Neuron (in vitro differentiated cells): ENCODE measurements around the gene TRIM66.
A peak's percentile ranks its signal among the peaks of the same experiment; 100 is the strongest.

Experiments
- H2AFZ ChIP-seq: one replicate; pipeline ENCODE4 v1.6.1; 2013; ENCODE audit warnings: low read depth, mild to moderate bottlenecking, inconsistent platforms, low read length, moderate library complexity
- H3K27me3 ChIP-seq: one replicate; pipeline ENCODE4 v1.6.1; 2013; ENCODE audit warnings: low read length; ENCODE audit not compliant: insufficient read depth
- H3K36me3 ChIP-seq: one replicate; pipeline ENCODE4 v1.6.1; 2013; ENCODE audit warnings: low read length; ENCODE audit not compliant: insufficient read depth
- H3K4me1 ChIP-seq: one replicate; pipeline ENCODE4 v1.6.1; 2013; ENCODE audit warnings: low read length; ENCODE audit not compliant: insufficient read depth
- H3K4me3 ChIP-seq: 2 replicates; pipeline ENCODE4 v1.5.1; 2013; ENCODE audit warnings: mild to moderate bottlenecking, low read length, moderate library complexity
- H3K9me3 ChIP-seq: one replicate; pipeline ENCODE4 v1.6.1; 2013; ENCODE audit warnings: low read length

Gene TRIM66

GRCh38 chr11:8693555-8693954 lies 11.1 kb upstream of the TRIM66 start:
- Histone ChIP-seq H3K4me3 (no peak overlapping the region), H3K27me3 (no peaks in the 10 kb centered on the region), H2AFZ (no peak overlapping the region), H3K36me3 (peaks cover 64% of the 10 kb centered on the region), H3K9me3 (no peaks in the 10 kb centered on the region), H3K4me1 (peaks cover 10% of the 10 kb centered on the region)

GRCh38 chr11:8693010-8693551 lies 10.6 kb upstream of the TRIM66 start:
- Histone ChIP-seq H3K36me3 (peaks cover 60% of the 10 kb centered on the region), H3K9me3 (no peaks in the 10 kb centered on the region), H3K4me1 (peaks cover 13% of the 10 kb centered on the region), H2AFZ (no peak overlapping the region), H3K27me3 (no peaks in the 10 kb centered on the region), H3K4me3 (no peak overlapping the region)

GRCh38 chr11:8692417-8692816 lies 10.0 kb upstream of the TRIM66 start:
- Histone ChIP-seq H3K36me3 (peaks cover 54% of the 10 kb centered on the region), H3K4me1 (peaks cover 17% of the 10 kb centered on the region), H3K9me3 (no peaks in the 10 kb centered on the region), H2AFZ (no peak overlapping the region), H3K4me3 (no peak overlapping the region), H3K27me3 (no peaks in the 10 kb centered on the region)

GRCh38 chr11:8691601-8692000 lies 9.1 kb upstream of the TRIM66 start:
- H3K36me3 ChIP-seq, result peaks cover 54% of the 10 kb centered on the region
- H2AFZ ChIP-seq, result no peak overlapping the region
- peaks cover 20% of the 10 kb centered on the region for H3K4me1 ChIP-seq

GRCh38 chr11:8690374-8691342 lies 8.2 kb upstream of the TRIM66 start:
- H3K36me3 ChIP-seq, result peaks cover 54% of the 10 kb centered on the region
- H2AFZ ChIP-seq, result no peak overlapping the region
- no peaks in the 10 kb centered on the region for H3K9me3 ChIP-seq
- H3K4me1 ChIP-seq, result peaks cover 20% of the 10 kb centered on the region
- H3K4me3 ChIP-seq, result no peak overlapping the region
- no peaks in the 10 kb centered on the region for H3K27me3 ChIP-seq

More at GRCh38 chr11:8691601-8692000, 9.1 kb upstream of the TRIM66 start:
- no peaks in the 10 kb centered on the region for H3K9me3 ChIP-seq
- no peaks in the 10 kb centered on the region for H3K27me3 ChIP-seq
- H3K4me3 ChIP-seq, result no peak overlapping the region

DNA sequence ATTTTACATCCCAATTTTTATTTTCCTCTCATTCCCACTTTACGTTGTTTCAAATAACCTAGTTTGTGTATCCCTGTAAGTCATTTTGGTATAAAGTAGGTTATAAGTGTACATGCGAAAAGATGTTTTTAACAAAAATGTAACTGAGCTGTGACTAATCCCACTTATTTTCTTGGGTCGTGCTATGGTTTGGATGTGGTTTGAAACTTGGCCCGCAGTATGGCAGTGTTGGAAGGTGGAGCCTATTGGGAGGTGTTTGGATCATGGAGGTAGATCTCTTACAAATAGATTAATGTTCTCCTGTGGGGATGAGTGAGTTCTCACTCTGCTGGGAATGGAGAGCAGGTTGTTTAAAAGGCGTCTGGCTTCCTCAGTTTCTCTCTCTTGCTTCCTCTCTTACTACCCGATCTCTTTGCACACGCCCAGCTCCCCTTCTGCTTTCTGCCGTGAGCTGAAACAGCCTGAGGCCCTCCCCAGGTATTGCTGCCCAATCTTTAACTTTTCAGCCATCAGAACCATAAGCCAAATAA lies 7.3 kb upstream of the TRIM66 start:
- H3K9me3 ChIP-seq, result no peaks in the 10 kb centered on the region
- H3K4me1 ChIP-seq, result peaks cover 20% of the 10 kb centered on the region
- no peaks in the 10 kb centered on the region for H3K27me3 ChIP-seq
- H2AFZ ChIP-seq, result no peak overlapping the region
- H3K4me3 ChIP-seq, result peak overlapping the region; percentile 53
- H3K36me3 ChIP-seq, result peaks cover 55% of the 10 kb centered on the region

DNA sequence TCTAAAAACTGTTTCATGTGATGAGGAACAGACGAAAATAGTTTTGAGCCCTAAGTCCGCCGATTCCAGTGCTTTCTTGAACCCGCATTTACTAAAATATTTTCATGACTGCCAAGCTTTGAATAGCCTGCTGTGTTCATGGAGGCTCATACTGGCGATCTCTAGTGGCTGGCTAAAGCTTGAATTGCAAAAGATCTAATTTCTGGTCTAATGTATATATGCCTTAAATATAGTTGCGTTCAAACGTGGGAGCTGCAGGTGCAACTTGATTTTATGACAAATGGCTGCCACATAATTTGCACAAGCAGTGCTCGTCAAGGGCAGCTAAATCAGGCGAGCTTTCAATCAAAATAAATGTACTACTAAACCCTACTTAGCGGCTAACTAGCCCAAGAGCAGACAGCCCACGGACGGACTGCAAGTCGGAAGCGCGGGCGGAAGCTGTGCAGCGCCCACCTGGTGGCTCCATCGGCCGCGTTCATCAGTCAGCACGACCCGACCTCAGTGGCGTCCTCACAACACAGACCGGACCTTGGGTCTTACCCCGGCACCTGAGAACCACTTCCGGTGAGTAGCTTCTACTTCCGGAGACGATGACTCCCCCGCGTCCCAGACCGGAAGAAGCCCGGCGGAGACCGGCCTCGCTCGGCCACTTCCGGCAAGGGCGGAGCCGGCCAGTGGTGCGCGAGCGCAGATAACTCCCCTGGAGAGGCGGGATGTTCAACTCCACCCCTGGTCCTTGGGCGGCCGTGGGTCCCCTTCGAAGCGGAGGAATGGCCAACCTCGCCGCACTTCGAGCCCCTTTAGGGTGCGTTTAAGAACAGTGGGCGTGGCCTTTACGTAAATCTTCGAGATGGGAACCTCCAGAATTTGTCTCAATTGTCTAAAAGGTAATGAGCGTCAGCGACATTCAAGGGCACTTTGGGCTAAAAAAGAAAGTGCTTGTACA lies 6.2 kb upstream of the TRIM66 start:
- peaks cover 55% of the 10 kb centered on the region for H3K36me3 ChIP-seq

GRCh38 chr11:8686325-8686724 lies 3.9 kb upstream of the TRIM66 start:
- no peaks in the 10 kb centered on the region for H3K9me3 ChIP-seq
- no peak overlapping the region for H2AFZ ChIP-seq
- H3K36me3 ChIP-seq, result peaks cover 40% of the 10 kb centered on the region
- no peaks in the 10 kb centered on the region for H3K27me3 ChIP-seq
- no peak overlapping the region for H3K4me3 ChIP-seq
- H3K4me1 ChIP-seq, result peaks cover 39% of the 10 kb centered on the region

More for the DNA sequence above, 6.2 kb upstream of the TRIM66 start:
- peaks cover 27% of the 10 kb centered on the region for H3K4me1 ChIP-seq
- H2AFZ ChIP-seq, result no peak overlapping the region
- no peaks in the 10 kb centered on the region for H3K27me3 ChIP-seq
- H3K4me3 ChIP-seq, result peak overlapping the region; percentile 53
- no peaks in the 10 kb centered on the region for H3K9me3 ChIP-seq

DNA sequence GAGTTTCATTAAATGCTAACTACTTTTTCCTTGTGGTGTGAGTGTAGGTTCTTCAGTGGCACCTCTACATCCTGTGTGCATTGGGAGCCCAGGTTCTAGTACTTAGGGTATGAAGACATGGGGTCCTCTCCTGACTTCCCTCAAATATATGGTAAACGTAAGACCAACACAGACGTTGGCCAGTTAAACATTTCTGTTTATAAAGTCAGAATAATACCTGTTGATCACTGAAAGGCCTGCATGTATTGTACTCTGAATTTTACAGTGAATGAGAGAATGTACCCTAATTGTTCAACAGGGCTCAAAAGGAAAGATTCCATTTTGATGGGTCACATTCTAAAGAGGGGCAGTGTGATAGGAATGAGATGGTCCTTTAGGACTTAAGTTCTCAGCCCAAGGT lies 3.4 kb upstream of the TRIM66 start:
- no peaks in the 10 kb centered on the region for H3K27me3 ChIP-seq
- peaks cover 39% of the 10 kb centered on the region for H3K4me1 ChIP-seq
- no peak overlapping the region for H3K4me3 ChIP-seq
- no peak overlapping the region for H2AFZ ChIP-seq
- H3K9me3 ChIP-seq, result no peaks in the 10 kb centered on the region
- peaks cover 38% of the 10 kb centered on the region for H3K36me3 ChIP-seq

DNA sequence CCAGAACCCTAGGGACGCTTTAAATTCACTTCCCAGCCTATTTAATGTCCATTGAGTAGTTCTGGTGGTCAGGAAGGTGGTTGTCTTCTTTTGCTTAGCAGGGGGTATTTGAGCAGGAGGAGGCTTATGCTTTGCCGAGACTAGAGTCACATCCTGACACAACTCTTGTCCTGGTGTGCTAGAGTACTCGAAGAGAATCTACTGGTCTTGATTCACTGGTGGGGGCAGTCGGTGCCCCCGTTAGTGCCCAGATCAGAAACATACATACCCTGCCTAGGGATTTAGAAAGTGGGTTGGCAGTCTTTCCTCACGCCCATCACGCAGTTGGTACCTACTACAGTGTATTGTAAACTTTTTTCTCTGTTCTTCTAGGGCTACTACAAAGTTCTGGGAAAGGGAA lies 2.8 kb upstream of the TRIM66 start:
- H3K9me3 ChIP-seq, result no peaks in the 10 kb centered on the region
- H3K36me3 ChIP-seq, result peaks cover 35% of the 10 kb centered on the region
- no peak overlapping the region for H2AFZ ChIP-seq
- no peak overlapping the region for H3K4me3 ChIP-seq
- H3K4me1 ChIP-seq, result peaks cover 39% of the 10 kb centered on the region
- no peaks in the 10 kb centered on the region for H3K27me3 ChIP-seq

DNA sequence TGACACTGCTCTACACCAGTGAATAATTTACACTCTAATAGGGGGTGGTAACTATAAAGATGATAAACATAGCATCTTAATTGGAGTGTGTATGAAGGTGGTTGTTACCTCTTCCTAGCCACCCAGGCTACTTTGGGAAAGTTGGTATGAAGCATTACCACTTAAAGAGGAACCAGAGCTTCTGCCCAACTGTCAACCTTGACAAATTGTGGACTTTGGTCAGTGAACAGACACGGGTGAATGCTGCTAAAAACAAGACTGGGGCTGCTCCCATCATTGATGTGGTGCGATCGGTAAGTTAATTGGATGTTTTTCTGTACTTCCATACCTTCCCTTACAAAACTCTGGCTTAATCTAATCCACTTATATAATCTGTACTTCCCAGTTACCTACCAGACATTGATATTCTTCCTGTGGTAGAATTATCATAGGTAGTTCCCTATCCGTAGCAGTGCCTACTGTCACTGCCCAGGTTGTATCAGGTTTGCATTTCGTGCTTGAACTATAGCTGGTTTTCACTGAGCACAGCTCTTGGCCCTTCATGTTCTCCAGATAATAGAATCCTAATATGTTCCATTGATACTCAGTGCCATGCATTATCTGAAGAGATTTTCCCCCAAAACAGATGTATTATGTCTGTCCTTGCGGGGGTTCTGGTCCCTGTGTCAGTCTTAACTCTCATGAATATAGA lies 2.3 kb upstream of the TRIM66 start:
- H3K4me1 ChIP-seq, result peaks cover 37% of the 10 kb centered on the region
- H3K27me3 ChIP-seq, result no peaks in the 10 kb centered on the region
- H3K4me3 ChIP-seq, result no peak overlapping the region
- peaks cover 35% of the 10 kb centered on the region for H3K36me3 ChIP-seq
- H3K9me3 ChIP-seq, result no peaks in the 10 kb centered on the region
- H2AFZ ChIP-seq, result no peak overlapping the region

DNA sequence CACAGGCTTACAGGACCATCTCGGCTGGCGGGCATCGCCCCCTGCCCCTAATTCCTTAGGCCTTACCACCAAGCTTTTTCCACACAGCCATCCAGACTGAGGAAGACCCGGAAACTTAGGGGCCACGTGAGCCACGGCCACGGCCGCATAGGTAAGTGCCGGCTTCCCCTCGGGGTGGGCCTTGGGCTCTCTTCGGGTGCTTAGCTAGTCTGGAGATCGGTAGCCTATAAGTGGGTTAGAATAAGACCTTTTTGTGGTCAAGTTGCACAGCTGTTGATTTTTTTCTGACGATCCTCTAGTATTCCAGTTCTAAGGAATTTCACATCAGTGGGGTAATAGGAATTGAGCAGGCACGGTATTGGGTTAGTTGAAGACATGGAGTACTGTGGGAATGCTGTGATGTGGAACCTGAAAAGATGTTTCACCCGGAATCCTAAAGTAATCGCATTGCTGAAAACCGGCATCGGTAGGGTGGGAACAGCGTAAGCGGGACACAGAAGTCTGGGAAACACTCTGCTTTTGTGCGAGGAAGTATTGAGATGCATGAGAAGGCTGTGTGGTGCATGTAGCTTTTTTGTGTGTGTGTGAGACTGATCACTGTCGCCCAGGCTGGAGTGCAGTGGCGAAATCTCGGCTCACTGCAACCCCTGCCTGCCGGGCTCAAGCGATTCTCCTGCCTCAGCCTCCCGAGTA lies 796 bp upstream of the TRIM66 start:
- peaks cover 28% of the 10 kb centered on the region for H3K4me1 ChIP-seq
- H3K9me3 ChIP-seq, result no peaks in the 10 kb centered on the region
- peak overlapping the region; percentile 67 for H3K4me3 ChIP-seq
- peak overlapping the region; percentile 27 for H2AFZ ChIP-seq
- no peaks in the 10 kb centered on the region for H3K27me3 ChIP-seq
- peaks cover 35% of the 10 kb centered on the region for H3K36me3 ChIP-seq
